T-helper 2 cell treated with Interferon-gamma antibody and Interleukin-4, amounts not matched to agents 5 μg/mL and 100 μg/mL, for 36 hours (primary cell): ENCODE measurements around the gene EXOC4.

Source experiments
- DNase-seq: peaks from one replicate; pipeline ENCODE4 v3.0.0; 2021; ENCODE audit warnings: low spot score
- H3K27ac Mint-ChIP-seq: one replicate; pipeline ENCODE4 v1.8.0; 2021; ENCODE audit warnings: mild to moderate bottlenecking, mixed read lengths
- H3K27me3 Mint-ChIP-seq: one replicate; pipeline ENCODE4 v1.8.0; 2021; ENCODE audit warnings: low read depth, mixed read lengths
- H3K36me3 Mint-ChIP-seq: one replicate; pipeline ENCODE4 v1.8.0; 2021; ENCODE audit warnings: low read depth, mixed read lengths
- H3K4me1 Mint-ChIP-seq: one replicate; pipeline ENCODE4 v1.8.0; 2021; ENCODE audit warnings: low read depth, mixed read lengths
- H3K4me3 Mint-ChIP-seq: one replicate; pipeline ENCODE4 v1.8.0; 2022; ENCODE audit warnings: mild to moderate bottlenecking, moderate library complexity, mixed read lengths
- H3K9me3 Mint-ChIP-seq: one replicate; pipeline ENCODE4 v1.8.0; 2021; ENCODE audit warnings: mixed read lengths

EXOC4 gene

DNA sequence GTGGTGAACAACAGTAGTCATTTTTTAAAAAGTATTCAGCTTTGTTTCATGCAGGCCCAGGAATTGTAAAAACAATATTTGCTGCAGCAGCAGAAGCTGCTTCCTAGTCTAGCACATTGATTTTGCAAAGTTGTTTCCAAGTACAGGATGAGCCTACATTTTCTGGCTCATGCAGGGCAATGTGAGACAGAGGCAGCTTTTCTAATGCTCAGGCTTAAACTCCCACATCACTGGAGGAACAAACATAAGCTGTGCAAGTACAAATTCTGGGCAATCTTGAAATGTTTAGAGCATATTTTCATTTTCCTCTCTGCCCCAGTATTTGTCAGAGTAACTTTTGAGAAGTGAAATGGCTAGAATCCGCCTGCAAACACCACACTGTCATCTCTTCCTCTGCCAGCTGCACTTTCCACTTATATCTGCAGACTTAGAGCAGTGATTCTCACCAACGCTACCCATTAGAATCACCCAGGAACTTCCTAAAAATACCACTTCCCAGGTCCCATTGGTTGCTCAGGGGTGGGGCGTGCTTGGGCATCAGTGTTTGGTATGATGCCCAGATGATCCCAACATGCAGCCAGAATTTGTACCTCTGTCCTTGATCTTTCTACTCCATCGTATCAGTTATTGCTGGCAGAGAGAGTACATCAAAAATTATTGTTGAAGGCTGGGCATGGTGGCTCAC is 570.1 kb downstream of the EXOC4 start:
- peaks cover 3% of the 10 kb centered on the region for H3K4me1 Mint-ChIP-seq
- H3K36me3 Mint-ChIP-seq, result peaks cover 8% of the 10 kb centered on the region
- no peaks in the 10 kb centered on the region for H3K27me3 Mint-ChIP-seq
- no peak overlapping the region for H3K27ac Mint-ChIP-seq
- no peak overlapping the region for H3K4me3 Mint-ChIP-seq
- no peaks in the 10 kb centered on the region for H3K9me3 Mint-ChIP-seq
- no peak for DNase-seq

DNA sequence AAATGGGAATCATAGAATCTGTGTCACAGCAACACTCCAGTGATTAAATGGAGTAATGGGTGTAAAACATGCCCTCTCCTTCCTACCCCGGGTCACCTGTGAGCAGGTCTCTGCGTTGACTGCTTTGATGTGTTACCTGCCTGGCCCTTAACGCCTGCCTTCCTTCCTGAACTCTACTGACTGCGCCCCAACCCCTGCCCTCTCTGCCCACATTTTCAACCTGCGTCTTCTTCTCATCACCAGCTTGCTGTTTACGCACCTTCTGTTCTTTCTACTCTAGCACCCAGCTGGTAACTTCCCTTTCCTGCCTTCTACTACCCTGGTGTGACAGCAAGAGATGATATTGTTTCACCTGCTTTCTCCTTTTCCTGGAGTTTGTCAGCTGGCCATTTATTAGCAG is 571.3 kb downstream of the EXOC4 start:
- Mint-ChIP-seq H3K9me3 (no peaks in the 10 kb centered on the region), H3K36me3 (peaks cover 4% of the 10 kb centered on the region), H3K27ac (no peak overlapping the region), H3K4me3 (no peak overlapping the region), H3K27me3 (no peaks in the 10 kb centered on the region), H3K4me1 (peaks cover 3% of the 10 kb centered on the region)
- no peak for DNase-seq

DNA sequence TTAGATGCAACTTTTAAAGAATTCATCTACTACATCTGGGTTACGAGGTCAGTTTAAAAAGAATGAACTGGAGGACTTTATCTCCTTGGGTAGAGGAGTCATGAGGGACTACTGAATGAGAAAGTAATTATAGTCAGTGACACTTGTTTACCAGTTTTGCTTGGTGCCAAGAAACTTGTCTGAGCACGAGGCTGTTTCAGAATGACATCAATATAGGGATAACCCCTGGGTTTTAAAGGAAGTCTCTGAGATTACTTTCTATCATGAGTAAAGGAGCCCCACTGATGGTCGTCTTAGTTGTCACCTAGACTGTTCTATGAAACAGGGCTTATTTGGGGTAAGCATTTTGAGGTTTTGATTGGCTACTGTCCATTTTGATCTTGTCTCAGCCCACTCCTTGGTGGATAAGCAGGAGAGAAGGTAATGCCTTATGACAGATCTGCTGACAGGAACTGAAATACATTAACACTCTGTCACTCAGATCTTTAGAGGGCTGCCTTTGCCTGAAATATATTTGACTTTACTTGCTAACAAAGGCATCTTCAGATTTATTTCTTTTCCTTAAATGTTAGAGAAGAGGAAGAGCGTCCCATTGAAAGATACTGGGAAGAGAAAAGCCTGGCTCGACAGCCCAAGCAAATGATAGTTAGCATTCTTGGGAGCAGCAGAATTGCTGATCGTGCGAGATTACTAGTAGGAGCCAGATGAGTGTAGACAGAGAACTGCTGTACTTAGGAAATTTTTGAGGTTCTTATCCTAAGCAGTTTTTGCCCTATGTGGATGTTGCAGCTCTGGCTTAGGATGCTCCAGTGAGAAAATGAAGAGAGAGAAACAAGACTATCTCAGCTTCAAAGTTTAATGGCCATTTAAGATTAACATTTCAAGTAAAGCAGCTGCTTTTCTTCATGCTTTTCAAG is 575.1 kb downstream of the EXOC4 start:
- Mint-ChIP-seq H3K9me3 (peaks cover 9% of the 10 kb centered on the region), H3K4me1 (no peaks in the 10 kb centered on the region), H3K36me3 (peaks cover 2% of the 10 kb centered on the region), H3K4me3 (no peak overlapping the region), H3K27me3 (no peaks in the 10 kb centered on the region), H3K27ac (no peak overlapping the region)
- DNase-seq, result no peak

DNA sequence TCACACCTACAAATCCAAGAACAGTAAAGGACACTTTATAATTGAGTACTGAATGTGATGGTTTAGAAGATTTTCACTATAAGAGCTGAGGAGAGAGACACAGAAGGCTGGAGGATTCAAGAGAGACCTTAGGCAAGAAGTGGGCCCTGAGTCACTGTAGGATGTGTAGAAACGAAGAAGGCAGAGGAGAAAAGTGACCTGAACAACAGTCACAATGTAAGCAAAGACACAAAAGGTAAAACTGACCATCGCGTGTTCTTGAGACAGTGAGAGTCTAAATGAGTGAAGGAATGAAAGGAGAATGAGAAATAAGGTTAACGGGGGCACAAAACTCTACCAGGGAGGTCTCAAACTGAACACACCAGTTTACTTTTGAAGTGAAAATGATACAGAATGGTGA is 576.0 kb downstream of the EXOC4 start:
- Mint-ChIP-seq H3K4me3 (no peak overlapping the region), H3K27me3 (no peaks in the 10 kb centered on the region), H3K4me1 (no peaks in the 10 kb centered on the region), H3K9me3 (peaks cover 9% of the 10 kb centered on the region), H3K27ac (no peak overlapping the region), H3K36me3 (peaks cover 2% of the 10 kb centered on the region)
- DNase-seq, result no peak

DNA sequence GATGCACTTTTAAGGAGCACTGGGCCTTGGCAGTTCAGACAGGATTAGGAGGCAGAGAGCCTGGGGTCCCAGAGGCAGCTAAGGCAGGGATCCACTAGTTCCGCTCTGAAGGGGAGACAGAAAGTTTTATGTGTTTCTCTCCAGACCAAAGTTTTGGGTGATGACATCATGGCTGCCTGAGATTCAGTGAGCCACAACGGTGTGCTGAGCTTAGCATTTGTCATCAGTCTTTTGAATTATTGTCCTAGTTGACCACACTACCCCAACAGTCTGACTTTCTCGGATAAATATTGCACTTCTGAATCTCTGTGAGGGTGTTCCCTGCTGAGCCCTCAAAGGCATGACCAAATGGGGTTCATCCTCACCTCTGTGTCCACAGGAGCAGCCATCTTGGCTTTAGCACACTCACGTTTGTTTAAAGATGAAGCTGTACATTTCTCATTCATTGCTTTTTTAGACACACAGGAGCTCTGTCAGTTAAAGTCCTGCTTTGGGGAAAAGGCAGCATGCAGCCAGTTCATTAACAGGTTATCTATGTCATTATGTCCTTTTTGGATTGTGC is 576.5 kb downstream of the EXOC4 start:
- Mint-ChIP-seq H3K27me3 (no peaks in the 10 kb centered on the region), H3K27ac (no peak overlapping the region), H3K4me3 (no peak overlapping the region), H3K36me3 (peaks cover 2% of the 10 kb centered on the region), H3K9me3 (peaks cover 9% of the 10 kb centered on the region), H3K4me1 (no peaks in the 10 kb centered on the region)
- DNase-seq, result no peak

DNA sequence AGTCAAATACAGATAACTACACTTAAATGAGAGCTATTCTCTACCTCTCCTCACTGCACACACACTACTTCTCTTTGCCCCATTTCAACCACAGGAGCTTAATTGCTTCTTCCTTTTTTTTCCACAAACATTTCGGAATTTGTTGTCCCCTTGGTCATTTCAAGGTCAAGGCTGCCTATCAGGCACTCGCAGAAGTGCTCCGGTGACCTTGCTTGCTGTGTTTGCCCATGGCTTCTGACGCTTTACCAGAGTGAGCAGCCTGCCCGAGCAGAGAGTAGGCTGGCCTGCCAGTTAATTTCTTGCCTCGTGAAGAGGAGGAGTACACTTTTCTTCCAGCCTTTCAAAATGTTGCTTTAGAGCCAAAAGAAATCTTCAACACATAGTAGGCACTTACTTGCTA is 577.2 kb downstream of the EXOC4 start:
- no peak overlapping the region for H3K27ac Mint-ChIP-seq
- peaks cover 2% of the 10 kb centered on the region for H3K36me3 Mint-ChIP-seq
- H3K9me3 Mint-ChIP-seq, result peaks cover 9% of the 10 kb centered on the region
- no peak for DNase-seq
- no peaks in the 10 kb centered on the region for H3K4me1 Mint-ChIP-seq
- H3K4me3 Mint-ChIP-seq, result no peak overlapping the region
- H3K27me3 Mint-ChIP-seq, result no peaks in the 10 kb centered on the region

DNA sequence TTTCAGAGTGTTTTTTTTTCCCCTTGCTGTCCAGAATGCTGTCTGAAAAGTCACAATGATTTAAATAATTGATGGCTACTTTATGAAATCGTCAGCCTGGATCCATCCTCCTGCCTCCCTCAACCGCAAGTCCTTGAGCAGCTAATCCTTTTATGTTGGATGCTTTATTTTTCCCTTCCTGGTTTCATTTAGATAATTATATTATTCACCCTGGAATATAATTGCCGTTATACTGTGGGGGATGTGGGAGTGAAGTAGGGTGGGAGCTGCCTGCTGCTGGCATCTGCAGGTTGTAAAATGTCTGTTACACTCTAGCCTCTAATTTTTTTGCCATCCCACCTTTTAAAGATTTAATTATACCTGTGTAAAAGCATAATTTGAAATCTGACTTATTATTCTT is 583.8 kb downstream of the EXOC4 start:
- no peak for DNase-seq
- Mint-ChIP-seq H3K4me3 (no peak overlapping the region), H3K27me3 (no peaks in the 10 kb centered on the region), H3K27ac (no peak overlapping the region), H3K9me3 (peaks cover 5% of the 10 kb centered on the region), H3K4me1 (no peaks in the 10 kb centered on the region), H3K36me3 (no peaks in the 10 kb centered on the region)

DNA sequence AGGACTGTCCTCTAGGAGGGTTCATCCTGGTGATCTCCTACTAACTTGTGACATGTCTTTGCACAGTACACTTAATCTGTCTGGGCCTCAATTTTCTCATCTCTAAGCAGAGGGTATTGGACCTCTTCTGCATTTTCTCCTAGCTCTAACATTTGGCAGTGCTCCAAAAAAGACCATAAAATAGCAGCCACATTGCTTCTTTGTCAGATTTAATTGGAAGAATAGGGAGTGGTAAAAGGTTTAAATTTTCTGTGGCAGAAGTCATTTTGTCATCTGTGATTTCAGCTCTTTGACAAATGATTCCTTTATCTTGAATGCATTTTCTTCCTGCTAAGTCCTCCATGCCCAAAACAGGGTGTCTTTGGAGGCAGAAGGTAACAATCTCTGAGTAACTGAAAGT is 584.3 kb downstream of the EXOC4 start:
- DNase-seq, result no peak
- H3K9me3 Mint-ChIP-seq, result peaks cover 3% of the 10 kb centered on the region
- no peaks in the 10 kb centered on the region for H3K36me3 Mint-ChIP-seq
- no peaks in the 10 kb centered on the region for H3K27me3 Mint-ChIP-seq
- no peak overlapping the region for H3K4me3 Mint-ChIP-seq
- no peak overlapping the region for H3K27ac Mint-ChIP-seq
- no peaks in the 10 kb centered on the region for H3K4me1 Mint-ChIP-seq

DNA sequence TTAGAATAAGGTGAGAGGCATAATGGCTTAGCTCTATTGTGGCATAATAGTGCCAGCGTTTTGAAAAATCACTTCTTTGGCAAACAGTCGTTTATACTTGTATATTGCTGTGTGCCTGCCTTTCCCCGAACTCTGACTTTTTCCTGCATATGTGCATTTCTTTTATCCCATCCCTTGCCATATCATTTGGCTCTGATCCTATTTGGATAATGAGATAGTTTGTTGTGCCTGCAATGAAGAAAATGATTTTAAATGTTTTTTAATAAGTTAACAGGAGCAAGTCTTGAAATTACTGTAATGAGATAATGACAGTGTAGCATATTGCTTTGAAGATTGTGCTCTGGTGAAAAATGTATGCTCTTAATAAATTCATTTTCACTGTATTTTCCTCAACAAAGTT is 586.2 kb downstream of the EXOC4 start:
- no peaks in the 10 kb centered on the region for H3K4me1 Mint-ChIP-seq

DNA sequence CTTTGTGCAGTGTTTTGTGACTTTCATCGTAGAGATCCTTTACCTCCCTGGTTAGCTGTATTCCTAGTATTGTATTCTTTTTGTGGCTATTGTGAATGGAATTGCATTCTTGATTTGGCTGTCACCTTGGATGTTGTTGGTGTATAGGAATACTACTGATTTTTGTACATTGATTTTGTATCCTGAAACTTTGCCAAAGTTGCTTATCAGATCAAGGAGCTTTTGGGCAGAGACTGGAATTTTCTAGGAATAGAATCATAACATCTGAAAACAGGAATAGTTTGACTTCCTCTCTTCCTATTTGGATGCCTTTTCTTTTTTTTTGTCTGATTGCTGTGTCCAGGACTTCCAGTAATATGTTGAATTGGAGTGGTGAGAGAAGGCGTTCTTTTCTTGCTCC is 590.5 kb downstream of the EXOC4 start:
- Mint-ChIP-seq H3K4me3 (no peak overlapping the region), H3K4me1 (no peaks in the 10 kb centered on the region), H3K9me3 (no peaks in the 10 kb centered on the region), H3K36me3 (no peaks in the 10 kb centered on the region), H3K27ac (no peak overlapping the region), H3K27me3 (no peaks in the 10 kb centered on the region)
- no peak for DNase-seq

More for the DNA sequence above, 586.2 kb downstream of the EXOC4 start:
- H3K36me3 Mint-ChIP-seq, result no peaks in the 10 kb centered on the region
- no peaks in the 10 kb centered on the region for H3K9me3 Mint-ChIP-seq
- no peak overlapping the region for H3K27ac Mint-ChIP-seq
- no peak for DNase-seq
- no peaks in the 10 kb centered on the region for H3K27me3 Mint-ChIP-seq
- H3K4me3 Mint-ChIP-seq, result no peak overlapping the region

DNA sequence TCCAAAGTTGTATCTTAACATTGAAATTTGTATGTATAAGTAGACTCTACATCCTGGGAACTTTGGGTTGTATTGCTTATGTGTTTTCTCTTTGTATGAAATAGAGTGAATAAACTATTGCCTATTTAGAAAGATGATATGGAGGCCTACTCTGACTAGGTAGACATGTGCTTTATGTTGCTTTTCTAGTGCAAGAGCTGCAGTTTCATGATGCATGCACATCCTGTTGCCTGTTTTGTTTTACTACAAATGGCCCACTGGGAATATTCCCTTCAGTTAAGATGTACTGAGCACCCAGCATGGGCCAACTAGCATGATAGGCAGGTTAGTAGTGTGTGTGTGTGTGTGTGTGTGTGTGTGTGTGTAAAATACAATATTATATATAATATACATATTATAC is 592.1 kb downstream of the EXOC4 start:
- H3K27me3 Mint-ChIP-seq, result no peaks in the 10 kb centered on the region
- no peak overlapping the region for H3K4me3 Mint-ChIP-seq
- H3K9me3 Mint-ChIP-seq, result no peaks in the 10 kb centered on the region
- no peaks in the 10 kb centered on the region for H3K36me3 Mint-ChIP-seq
- no peaks in the 10 kb centered on the region for H3K4me1 Mint-ChIP-seq
- no peak overlapping the region for H3K27ac Mint-ChIP-seq
- no peak for DNase-seq

DNA sequence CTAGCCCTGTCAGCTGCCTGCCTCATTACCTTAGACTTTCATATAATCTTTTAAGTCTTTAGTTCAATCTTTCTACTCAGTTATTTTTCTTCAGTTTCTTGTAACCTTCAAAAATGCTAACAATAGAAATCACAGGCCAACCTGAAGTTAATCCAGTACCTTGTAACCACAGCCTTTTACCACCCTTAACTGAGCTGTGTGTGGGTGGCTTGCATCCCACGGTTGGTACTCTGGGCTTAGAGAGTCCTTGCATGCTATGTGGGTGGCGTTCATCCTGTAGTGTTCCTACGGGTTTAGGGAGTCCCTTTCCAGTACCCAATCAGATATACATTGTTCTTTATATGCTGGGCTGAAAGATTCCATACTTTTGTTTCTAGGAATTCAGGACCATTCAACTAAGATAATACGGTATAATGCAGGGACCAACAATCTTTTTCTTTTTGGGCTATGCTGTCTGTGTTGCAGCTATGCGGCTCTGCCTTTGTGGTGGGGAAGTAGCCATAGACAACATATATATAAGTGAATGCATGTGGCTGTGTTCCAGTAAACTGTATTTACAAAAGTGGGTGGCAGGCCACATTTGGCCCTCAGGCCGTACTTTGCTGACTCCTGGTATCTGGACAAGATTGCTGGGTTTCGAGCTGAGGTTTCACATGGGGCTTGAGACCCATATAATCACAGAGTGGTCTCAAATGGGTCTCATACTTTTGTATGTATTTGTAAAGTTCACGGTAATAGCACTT is 593.5 kb downstream of the EXOC4 start:
- no peak for DNase-seq
- H3K27me3 Mint-ChIP-seq, result no peaks in the 10 kb centered on the region
- H3K4me3 Mint-ChIP-seq, result no peak overlapping the region
- no peaks in the 10 kb centered on the region for H3K9me3 Mint-ChIP-seq
- no peaks in the 10 kb centered on the region for H3K4me1 Mint-ChIP-seq
- H3K27ac Mint-ChIP-seq, result no peak overlapping the region
- H3K36me3 Mint-ChIP-seq, result no peaks in the 10 kb centered on the region

DNA sequence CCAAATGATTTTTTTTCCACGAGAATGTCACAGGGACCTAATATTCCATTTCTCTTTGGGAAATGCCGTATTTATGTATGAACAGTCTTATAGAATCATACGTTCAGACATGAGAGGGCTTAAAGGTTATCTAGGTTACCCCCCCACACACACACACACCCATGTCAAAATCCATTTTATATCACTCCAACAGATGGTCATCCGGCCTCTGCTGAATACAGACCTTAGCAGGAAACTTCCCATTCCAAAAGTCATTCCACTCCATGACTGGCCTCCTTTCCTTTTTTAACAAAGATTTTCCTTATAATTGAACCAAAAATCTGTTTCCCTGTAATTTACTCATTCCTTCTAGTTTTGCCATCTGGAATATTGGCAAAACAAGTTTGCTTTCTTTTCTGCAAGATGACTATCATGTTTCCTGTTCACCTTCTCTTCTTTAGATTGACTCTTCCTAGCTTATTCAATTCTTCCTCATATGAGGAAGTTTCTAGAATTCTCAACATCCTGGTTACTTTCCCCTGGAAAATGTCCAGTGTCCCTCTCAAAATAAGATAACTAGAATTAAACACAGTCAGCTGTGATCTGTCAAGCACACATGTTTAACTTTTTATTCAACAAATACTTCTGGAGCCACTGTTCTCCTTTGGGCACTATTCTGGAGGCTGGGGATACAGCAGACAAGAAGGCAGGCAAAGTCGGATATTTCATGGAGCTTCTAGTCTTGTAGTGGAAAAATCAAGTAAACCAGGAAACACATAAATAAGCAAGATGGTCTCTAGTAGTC is 597.8 kb downstream of the EXOC4 start:
- no peaks in the 10 kb centered on the region for H3K36me3 Mint-ChIP-seq
- no peak for DNase-seq
- H3K27ac Mint-ChIP-seq, result no peak overlapping the region
- no peak overlapping the region for H3K4me3 Mint-ChIP-seq
- no peaks in the 10 kb centered on the region for H3K27me3 Mint-ChIP-seq
- no peaks in the 10 kb centered on the region for H3K9me3 Mint-ChIP-seq
- peaks cover 5% of the 10 kb centered on the region for H3K4me1 Mint-ChIP-seq
